ENCODE results near the gene ABCA4. TPM values are rescaled to one million over a fixed set of nuclear protein-coding genes. Genes with fewer than 3 reads are reported as not detected.

ABCA4 gene
- polyA plus RNA-seq, 4 donors: 4.7 to 13.2 (median 9.1) TPM

DNA sequence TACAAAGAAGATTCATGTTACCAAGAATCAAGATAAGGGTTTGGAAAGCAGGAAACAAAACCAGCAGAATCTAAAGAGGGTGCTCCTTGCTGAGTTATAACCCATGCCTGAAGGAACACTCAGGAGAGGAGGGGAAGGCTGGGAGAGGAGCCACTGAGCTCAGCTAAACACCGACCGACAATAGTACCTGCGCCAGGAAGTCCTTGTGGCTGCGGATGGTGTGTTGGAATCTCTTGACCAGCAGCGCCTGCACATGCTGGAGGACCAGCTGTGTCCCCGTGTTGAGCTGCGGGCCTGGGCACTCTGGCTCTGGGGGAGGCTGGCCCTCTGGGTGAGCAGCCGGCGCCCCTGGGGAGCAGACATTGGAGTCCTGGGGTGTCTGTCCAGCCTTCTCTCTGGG lies 89.4 kb downstream of the ABCA4 start:
- DNase-seq (ENCODE audit: low read depth in 4 of 4, low spot score in 2 of 4): no peak

- no peak for DNase-seq (ENCODE audit: low read depth in 4 of 4, low spot score in 2 of 4)
Observed at GRCh38 chr1:94031154-94031553, 89.8 kb downstream of the ABCA4 start.

DNA sequence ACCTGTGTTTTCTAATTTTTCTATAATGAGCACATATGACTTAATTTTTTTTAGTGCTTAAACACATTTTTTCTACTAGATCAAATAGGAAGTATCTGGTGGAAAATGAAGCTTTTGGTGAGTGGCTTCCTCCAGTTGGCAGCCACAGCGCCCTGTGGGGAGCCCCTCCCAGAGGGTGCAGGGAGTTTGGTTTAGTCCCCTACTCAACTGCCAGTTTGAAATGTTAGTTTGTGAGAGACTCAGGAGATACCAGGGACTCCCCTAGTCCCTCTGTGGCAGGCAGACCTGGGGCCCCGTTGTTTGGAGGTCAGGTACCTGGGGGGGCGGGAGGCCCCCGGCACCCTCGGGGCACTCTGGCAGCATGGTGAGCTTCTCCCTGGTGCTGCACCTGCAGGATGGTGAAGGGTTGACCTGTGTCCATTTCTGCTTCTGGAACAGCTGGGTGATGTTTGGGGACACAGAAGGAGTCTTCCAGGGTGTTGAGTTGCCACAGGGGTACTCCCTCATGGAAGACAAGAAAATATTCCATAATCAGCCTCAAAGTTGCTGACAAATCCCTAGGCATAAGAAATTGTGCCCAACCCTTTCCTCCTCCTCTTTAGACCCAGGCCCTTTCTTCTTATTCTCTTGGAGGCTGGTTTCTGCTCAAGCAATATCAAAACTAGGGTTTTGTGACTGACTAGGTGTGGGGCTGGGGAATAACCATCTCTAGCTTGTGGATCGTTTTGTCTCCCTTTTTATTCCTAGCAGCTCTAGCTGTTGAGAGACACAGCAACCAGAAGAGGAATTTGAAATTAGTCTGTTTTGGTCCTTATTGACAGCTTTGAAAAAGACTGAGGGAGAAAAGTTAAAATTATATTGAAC lies 91.6 kb downstream of the ABCA4 start:
- no peak for DNase-seq (ENCODE audit: low read depth in 4 of 4, low spot score in 2 of 4)

GRCh38 chr1:94027721-94028515 lies 93.0 kb downstream of the ABCA4 start:
- DNase-seq (ENCODE audit: low read depth in 4 of 4, low spot score in 2 of 4): no peak

GRCh38 chr1:94026619-94027380 lies 94.1 kb downstream of the ABCA4 start:
- no peak for DNase-seq (ENCODE audit: low read depth in 4 of 4, low spot score in 2 of 4)

DNA sequence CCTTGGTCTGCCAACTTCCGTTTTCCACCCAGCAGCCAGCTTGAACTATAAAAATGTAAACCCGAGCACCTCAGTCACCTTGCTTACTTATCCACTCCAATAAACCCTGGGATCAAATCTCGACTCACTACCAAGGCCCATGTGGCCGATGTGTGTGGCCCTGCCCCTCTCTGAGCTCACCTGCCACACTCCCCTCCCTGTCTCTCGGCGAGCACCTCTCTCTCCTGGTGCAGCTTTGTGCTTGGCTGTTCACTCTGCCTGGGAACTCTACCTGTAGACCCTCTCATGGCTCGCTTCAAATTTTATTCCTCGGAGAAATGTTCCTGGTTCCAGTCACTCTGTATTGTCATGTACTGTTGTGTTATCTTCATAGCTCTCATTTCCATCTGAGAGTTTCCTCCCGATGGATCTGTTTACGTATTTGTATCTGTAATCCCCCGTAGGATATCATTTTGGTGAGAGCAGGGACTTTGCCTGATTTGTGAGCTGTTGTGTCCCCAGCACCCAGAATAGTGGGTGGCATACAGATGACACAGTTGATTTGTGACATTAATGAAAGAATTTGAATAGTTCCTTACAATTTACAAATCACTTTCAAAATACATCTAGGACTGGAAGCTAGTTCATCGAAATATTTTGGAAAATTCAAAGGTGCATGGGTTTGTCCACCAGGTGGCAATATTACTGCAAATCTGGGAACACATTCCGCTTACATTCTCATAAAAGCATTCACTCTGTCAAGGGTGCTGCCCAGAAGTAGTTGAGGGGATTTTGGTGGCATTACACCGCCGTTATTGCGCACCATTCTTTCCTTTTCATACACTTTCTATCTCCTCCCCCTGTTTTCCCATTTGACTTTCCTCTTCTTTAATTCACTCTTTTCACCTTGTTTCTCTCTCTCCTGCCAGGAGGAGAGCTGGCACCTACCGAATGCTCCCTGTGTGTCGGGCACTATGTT lies 95.3 kb downstream of the ABCA4 start:
- no peak for DNase-seq (ENCODE audit: low read depth in 4 of 4, low spot score in 2 of 4)

DNA sequence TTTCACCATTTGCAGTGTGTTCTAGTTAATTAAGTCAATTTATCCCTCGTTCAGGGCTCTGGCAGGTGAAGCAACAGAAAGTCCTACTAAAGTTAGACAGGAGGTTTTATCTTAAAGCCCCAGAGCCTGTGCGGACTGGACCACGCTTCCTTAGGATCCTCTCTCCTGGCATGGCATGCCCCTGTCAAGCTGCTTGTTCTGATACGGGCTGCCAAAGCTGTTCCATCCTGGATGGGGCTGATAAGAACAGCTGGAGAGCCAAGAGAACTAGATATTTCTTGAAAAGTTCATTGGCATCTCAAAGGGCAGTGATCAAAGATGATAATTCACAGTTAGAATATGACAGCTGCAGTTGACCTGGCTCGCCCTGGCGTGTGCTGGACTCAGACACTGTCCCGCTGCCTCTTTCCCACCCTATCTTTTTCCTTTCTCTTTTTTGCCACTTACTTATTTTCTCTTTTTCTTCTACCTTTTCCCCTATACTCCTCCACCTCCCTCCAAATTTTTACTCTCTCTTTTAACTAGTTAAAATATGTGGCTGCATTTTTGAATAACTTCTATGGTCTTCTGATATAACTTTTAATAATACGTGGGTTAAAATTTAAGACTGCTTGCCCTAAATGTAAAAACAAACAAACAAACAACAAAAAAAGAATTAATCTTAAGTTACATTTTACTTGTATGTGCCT lies 96.7 kb downstream of the ABCA4 start:
- no peak for DNase-seq (ENCODE audit: low read depth in 4 of 4, low spot score in 2 of 4)

- DNase-seq (ENCODE audit: low read depth in 4 of 4, low spot score in 2 of 4): no peak
Observed at GRCh38 chr1:94022471-94023189, 98.3 kb downstream of the ABCA4 start.

- no peak for DNase-seq (ENCODE audit: low read depth in 4 of 4, low spot score in 2 of 4)
Observed at GRCh38 chr1:94020764-94021579, 100.0 kb downstream of the ABCA4 start.

DNA sequence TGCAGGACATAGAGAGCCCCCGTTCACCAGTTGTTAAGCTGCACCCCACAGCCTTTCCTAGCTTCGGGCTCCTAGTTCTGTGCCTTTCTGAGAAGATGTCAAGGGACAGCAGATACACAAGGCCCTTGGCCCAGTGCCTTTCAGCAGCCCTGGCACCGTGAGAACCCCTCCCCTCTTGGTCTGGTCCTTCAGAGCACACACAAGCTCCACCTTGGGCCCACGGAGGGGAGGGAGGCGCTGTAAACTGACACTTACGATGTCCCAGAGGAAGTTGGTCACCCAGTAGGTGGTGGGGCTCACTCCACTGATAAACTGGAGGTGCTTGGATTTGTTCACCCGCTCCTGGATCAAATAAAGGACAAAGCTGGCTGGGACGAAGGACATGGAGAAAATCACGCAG lies 101.6 kb downstream of the ABCA4 start:
- DNase-seq (ENCODE audit: low read depth in 4 of 4, low spot score in 2 of 4): no peak

DNA sequence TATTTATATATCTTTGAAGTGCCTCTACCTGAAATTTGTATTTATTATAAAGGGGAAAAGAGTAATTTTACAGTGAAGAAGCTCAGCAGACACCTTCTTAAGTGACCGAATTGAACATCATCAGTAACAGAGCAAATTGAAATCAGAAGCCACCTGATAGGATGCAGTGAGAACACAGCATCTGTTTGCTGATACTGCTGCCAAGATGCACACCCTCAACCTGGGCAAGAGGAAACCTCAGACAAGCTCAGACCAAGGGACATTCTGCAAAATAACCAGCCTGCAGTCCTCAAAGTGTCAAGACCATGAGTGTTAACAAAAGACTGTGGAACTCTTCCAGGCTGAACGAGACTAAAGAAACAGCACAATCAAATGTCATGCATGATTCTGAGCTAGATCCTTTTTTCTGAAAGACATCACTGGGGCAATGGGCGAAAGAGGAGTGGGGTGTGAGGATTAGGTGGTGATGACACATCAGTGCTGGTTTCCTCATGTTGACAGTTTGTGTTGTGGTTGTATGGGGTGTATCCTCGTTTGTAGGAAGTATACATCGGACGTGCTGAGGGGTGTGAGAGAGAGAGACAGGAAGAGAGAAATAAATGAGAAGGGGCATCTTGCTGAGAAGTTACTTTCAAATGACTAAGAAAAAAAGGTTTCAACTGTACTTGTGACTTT lies 103.7 kb downstream of the ABCA4 start:
- DNase-seq (ENCODE audit: low read depth in 4 of 4, low spot score in 2 of 4): no peak

DNA sequence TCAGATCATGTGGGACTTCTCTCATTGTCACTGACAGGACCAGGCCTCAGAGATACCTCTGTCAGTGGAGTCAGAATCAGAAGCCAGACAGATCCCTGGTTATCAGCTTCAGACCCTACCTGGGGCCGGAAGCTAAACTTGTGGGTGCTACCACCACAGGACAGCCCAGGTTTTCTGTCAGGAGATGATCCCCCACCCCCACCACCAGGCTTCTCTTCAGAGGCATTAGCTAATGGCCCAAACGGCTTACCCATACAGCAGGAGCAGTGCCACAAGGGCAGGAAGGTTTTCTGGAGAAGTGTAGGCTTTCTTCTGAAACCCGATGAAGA lies 105.5 kb downstream of the ABCA4 start:
- DNase-seq (ENCODE audit: low read depth in 4 of 4, low spot score in 2 of 4): no peak

- DNase-seq (ENCODE audit: low read depth in 4 of 4, low spot score in 2 of 4): no peak
Observed at GRCh38 chr1:94014635-94015488, 106.1 kb downstream of the ABCA4 start.

GRCh38 chr1:94014087-94014486 lies 106.9 kb downstream of the ABCA4 start:
- DNase-seq (ENCODE audit: low read depth in 4 of 4, low spot score in 2 of 4): no peak

DNA sequence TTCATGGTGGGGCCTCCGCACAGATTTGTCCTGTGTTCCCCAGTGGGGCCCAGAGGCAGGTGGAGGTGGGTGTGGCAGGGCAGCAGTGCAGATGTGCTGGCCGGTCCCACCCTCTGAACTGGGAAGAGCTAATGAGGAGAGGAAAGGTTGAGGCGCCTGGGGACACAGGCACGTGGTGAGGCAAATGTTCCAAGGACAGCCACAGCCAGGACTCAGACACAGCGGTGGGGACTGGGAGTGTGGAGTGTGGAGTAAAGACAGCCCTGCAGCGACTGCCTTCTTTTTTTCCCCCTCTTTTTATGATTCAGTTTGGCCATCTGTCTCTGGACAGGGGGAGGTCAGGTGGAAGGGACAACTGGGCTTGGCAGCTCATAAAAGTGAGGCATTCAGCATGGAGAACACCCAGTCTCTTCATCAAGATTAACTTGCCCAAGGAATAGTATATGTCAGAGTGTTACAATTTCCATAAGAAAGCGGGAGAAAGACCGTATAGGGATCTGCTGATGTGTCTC lies 107.5 kb downstream of the ABCA4 start:
- no peak for DNase-seq (ENCODE audit: low read depth in 4 of 4, low spot score in 2 of 4)

- no peak for DNase-seq (ENCODE audit: low read depth in 4 of 4, low spot score in 2 of 4)
Observed at GRCh38 chr1:94012708-94013366, 108.1 kb downstream of the ABCA4 start.
